Tibial nerve (tissue), 3 donors: ENCODE data around the gene TNRC6A.
A peak's percentile ranks its signal among the peaks of the same experiment; 100 is the strongest.

Source experiments
- POLR2A ChIP-seq, 2 donors: fragments of 450-650 bp; IDR thresholded peaks; one replicate each; pipeline ENCODE4 v1.6.1; 2017; ENCODE audit warnings: antibody characterized with exemption in 2 of 2, mild to moderate bottlenecking in 2 of 2, moderate library complexity in 2 of 2
- TF ChIP-seq, protein P1 (sequence below), 5 experiments: fragments of 200-600 bp in 3 of 5; fragments of 450-650 bp in 2 of 5; sonication (generic) in 3 of 5; IDR thresholded peaks; one replicate each; pipeline ENCODE4 v1.5.1; 2016 to 2019; ENCODE audit warnings: antibody characterized with exemption in 5 of 5, mild to moderate bottlenecking in 3 of 5, moderate library complexity in 2 of 5

DNA sequence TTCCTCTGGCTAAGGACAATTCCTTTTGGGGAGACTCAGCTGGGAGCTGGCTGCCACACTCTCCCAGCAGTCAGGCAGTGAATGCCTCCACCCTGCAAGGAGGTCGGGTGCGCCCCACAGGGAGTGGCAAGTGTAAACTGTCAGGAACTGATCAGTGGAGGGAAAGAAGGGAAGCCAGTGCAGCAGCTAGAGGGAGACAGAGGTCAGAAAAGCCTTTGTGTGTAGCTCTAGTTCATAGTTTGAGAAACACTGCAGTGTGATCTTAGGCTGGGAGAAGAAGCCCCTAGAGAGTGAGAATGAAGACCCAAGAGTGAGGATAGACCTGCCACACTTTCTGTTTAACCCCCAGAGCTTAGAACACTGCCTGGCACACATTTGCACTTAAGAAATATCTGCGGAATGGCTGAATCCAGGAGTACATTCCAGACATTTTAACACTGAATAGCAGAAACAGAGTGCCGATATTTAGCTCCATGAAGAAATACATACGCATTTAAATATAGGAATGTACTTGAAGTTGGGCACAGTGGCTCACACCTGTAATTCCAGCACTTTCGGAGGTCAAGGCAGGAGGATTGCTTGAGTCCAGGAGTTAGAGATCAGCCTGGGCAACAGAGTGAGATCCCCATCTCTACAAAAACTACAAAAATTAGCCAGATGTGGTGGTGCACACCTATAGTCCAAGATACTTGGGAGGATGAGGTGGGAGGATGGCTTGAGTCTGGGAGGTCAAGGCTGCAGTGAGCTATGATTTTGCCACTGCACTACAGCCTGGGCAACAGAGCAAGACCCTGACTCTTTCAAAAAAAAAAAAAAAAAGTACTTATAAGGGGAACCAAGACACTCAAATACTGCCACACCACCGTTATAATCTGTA lies 105.2 kb downstream of the TNRC6A start:
- TF ChIP-seq, protein P1, sequence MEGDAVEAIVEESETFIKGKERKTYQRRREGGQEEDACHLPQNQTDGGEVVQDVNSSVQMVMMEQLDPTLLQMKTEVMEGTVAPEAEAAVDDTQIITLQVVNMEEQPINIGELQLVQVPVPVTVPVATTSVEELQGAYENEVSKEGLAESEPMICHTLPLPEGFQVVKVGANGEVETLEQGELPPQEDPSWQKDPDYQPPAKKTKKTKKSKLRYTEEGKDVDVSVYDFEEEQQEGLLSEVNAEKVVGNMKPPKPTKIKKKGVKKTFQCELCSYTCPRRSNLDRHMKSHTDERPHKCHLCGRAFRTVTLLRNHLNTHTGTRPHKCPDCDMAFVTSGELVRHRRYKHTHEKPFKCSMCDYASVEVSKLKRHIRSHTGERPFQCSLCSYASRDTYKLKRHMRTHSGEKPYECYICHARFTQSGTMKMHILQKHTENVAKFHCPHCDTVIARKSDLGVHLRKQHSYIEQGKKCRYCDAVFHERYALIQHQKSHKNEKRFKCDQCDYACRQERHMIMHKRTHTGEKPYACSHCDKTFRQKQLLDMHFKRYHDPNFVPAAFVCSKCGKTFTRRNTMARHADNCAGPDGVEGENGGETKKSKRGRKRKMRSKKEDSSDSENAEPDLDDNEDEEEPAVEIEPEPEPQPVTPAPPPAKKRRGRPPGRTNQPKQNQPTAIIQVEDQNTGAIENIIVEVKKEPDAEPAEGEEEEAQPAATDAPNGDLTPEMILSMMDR (IDR thresholded peaks at IDR 0.05) = peak in 2 of 5 experiments; percentile 10 to 18
- no peak for TF ChIP-seq POLR2A (IDR thresholded peaks at IDR 0.05)
